Measurements from ENCODE around the gene GZMM. TPM values are rescaled to one million over a fixed set of nuclear protein-coding genes. Genes with fewer than 3 reads are reported as not detected.

The GZMM gene
- total RNA-seq, 1 experiment from 2014 or later, result 0.59 TPM

DNA sequence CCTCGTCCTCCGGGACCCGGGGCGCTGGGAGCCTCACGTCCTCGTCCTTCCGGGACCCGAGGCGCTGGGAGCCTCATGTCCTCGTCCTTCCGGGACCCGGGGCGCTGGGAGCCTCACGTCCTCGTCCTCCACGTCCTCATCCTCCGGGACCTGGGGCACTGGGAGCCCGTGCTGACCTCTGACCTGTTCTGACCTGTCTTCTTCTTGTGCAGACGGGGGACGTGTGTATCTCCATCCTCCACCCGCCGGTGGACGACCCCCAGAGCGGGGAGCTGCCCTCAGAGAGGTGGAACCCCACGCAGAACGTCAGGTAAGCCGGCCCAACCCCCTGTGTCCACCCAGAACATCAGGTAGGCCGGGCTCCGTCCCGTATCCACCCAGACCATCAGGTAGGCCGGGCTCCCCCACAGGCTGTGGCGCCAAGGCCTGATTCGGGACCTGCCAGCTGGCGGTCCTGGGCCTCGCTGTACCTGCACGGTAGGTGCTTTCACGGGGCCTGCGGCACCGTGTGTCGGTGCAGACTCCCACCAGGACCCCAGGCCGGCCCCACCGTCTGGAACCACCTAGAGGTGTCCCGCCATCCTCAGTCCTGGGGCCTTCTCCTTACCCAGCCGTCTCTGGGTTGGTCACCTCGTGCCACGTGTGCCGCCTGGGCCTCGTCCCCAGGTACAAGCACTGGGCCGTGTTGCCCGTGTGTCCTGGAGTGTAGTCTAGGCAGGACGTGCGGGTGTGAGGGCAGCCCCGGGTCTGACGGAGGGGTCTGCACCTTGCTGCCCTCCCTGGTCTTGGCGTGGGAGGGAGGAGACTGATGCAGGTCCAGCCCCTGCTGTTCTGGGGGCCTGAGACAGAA lies 7.6 kb upstream of the GZMM start:
- no peak overlapping the region for H3K9ac ChIP-seq (ENCODE audit: low read length)
- POLR2A ChIA-PET, result no interaction called here
- H3K79me2 ChIP-seq (ENCODE audit: insufficient read depth, low read length), result peaks cover 53% of the 10 kb centered on the region
- peaks cover 9% of the 10 kb centered on the region; the same call in 1 of the 2 replicates for H4K20me1 ChIP-seq (ENCODE audit: insufficient read depth)
- no peak for DNase-seq (ENCODE audit: low read depth, low spot score)
- no peaks in the 10 kb centered on the region for H3K9me2 ChIP-seq (ENCODE audit: insufficient read depth)
- TF ChIP-seq, protein P1, sequence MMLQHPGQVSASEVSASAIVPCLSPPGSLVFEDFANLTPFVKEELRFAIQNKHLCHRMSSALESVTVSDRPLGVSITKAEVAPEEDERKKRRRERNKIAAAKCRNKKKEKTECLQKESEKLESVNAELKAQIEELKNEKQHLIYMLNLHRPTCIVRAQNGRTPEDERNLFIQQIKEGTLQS (IDR thresholded peaks at IDR 0.05), result no peak
- TF ChIP-seq, protein P2, sequence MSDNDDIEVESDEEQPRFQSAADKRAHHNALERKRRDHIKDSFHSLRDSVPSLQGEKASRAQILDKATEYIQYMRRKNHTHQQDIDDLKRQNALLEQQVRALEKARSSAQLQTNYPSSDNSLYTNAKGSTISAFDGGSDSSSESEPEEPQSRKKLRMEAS (IDR thresholded peaks at IDR 0.05), result no peak
- TF ChIP-seq, protein P3, sequence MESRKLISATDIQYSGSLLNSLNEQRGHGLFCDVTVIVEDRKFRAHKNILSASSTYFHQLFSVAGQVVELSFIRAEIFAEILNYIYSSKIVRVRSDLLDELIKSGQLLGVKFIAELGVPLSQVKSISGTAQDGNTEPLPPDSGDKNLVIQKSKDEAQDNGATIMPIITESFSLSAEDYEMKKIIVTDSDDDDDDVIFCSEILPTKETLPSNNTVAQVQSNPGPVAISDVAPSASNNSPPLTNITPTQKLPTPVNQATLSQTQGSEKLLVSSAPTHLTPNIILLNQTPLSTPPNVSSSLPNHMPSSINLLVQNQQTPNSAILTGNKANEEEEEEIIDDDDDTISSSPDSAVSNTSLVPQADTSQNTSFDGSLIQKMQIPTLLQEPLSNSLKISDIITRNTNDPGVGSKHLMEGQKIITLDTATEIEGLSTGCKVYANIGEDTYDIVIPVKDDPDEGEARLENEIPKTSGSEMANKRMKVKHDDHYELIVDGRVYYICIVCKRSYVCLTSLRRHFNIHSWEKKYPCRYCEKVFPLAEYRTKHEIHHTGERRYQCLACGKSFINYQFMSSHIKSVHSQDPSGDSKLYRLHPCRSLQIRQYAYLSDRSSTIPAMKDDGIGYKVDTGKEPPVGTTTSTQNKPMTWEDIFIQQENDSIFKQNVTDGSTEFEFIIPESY (IDR thresholded peaks at IDR 0.05; ENCODE audit: extremely low read depth, insufficient replicate concordance, low read length), result no peak
- TF ChIP-seq SIN3A (IDR thresholded peaks at IDR 0.05; ENCODE audit: low read depth), result no peak
- TF ChIP-seq FOSL1 (IDR thresholded peaks at IDR 0.05; ENCODE audit: low read depth), result no peak
- no peak for TF ChIP-seq CEBPB (IDR thresholded peaks at IDR 0.05; ENCODE audit: low read depth)
- TF ChIP-seq POLR2AphosphoS5 (IDR thresholded peaks at IDR 0.05; ENCODE audit: low read depth, low read length), result no peak
- TF ChIP-seq, protein P4, sequence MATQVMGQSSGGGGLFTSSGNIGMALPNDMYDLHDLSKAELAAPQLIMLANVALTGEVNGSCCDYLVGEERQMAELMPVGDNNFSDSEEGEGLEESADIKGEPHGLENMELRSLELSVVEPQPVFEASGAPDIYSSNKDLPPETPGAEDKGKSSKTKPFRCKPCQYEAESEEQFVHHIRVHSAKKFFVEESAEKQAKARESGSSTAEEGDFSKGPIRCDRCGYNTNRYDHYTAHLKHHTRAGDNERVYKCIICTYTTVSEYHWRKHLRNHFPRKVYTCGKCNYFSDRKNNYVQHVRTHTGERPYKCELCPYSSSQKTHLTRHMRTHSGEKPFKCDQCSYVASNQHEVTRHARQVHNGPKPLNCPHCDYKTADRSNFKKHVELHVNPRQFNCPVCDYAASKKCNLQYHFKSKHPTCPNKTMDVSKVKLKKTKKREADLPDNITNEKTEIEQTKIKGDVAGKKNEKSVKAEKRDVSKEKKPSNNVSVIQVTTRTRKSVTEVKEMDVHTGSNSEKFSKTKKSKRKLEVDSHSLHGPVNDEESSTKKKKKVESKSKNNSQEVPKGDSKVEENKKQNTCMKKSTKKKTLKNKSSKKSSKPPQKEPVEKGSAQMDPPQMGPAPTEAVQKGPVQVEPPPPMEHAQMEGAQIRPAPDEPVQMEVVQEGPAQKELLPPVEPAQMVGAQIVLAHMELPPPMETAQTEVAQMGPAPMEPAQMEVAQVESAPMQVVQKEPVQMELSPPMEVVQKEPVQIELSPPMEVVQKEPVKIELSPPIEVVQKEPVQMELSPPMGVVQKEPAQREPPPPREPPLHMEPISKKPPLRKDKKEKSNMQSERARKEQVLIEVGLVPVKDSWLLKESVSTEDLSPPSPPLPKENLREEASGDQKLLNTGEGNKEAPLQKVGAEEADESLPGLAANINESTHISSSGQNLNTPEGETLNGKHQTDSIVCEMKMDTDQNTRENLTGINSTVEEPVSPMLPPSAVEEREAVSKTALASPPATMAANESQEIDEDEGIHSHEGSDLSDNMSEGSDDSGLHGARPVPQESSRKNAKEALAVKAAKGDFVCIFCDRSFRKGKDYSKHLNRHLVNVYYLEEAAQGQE (IDR thresholded peaks at IDR 0.05; ENCODE audit: low read depth), result no peak
- no peak for TF ChIP-seq EGR1 (IDR thresholded peaks at IDR 0.05; ENCODE audit: low read depth)
- TF ChIP-seq YY1 (IDR thresholded peaks at IDR 0.05; ENCODE audit: extremely low read depth, insufficient replicate concordance, low read depth, low read length), result no peak
- TF ChIP-seq RAD21 (IDR thresholded peaks at IDR 0.05; ENCODE audit: low read depth), result no peak
- TF ChIP-seq ZFX (IDR thresholded peaks at IDR 0.05), result no peak
- no peak for TF ChIP-seq ELF1 (IDR thresholded peaks at IDR 0.05; ENCODE audit: borderline replicate concordance, low read depth)
- no peak for TF ChIP-seq EZH2 (IDR thresholded peaks at IDR 0.05)
- H3K27ac ChIP-seq (ENCODE audit: low read depth, low read length), result no peak overlapping the region; the same call in 1 of the 2 replicates
- H3K27me3 ChIP-seq (ENCODE audit: insufficient read depth, low read length), result no peaks in the 10 kb centered on the region
- no TSS peak for BruUV-seq (replicated peaks)
- peaks cover 23 to 26% of the 10 kb centered on the region in 2 experiments; a peak in 3 of 4 replicates for H3K36me3 ChIP-seq (ENCODE audit: control insufficient read depth in 1 of 2, insufficient read depth in 2 of 2, low read length in 2 of 2)
- H3K4me1 ChIP-seq (ENCODE audit: control insufficient read depth in 1 of 2, insufficient read depth in 2 of 2, low read length in 2 of 2), result peaks cover 15 to 27% of the 10 kb centered on the region in 2 experiments
- no peak overlapping the region for H2AFZ ChIP-seq (ENCODE audit: low read depth, low read length, poor library complexity, severe bottlenecking)
- no peak overlapping the region for H3K4me3 ChIP-seq (replicated peaks in 1 of 2; ENCODE audit: low read depth in 1 of 2, low read length in 2 of 2)
- intact Hi-C loops (cut with micrococcal nuclease), result no loop called here
- CTCF ChIA-PET, result no interaction called here
- RAD21 ChIA-PET (ENCODE audit: low non-redundant PET in 1 of 2, low total read pairs in 2 of 2, uncharacterized antibody in 2 of 2, unreplicated experiment in 2 of 2), result no interaction called here
- no peaks in the 10 kb centered on the region for H3K9me3 ChIP-seq (ENCODE audit: control insufficient read depth in 1 of 2, insufficient read depth in 1 of 2, low read depth in 1 of 2, low read length in 2 of 2)
- no peak for ATAC-seq
- no peak overlapping the region for H3K4me2 ChIP-seq (ENCODE audit: low read length)

Data from HCT116 (cell line).